Stimulated activated CD8-positive, alpha-beta memory T cell treated with anti-CD3 and anti-CD28 coated beads, Interleukin-15, amount 100 ng/mL, for 4 hours (primary cell): Measurements from ENCODE around the gene COG2.
"Not testable (repeated sequence)": the region's sequence is repeated elsewhere in the genome, so short reads cannot be mapped to it uniquely, and the experiment has no call there.

Experiments used
- DNase-seq, 2 donors: peaks; one replicate each; pipeline ENCODE4 v3.0.0-alpha.2; 2020; ENCODE audit warnings: low read depth in 2 of 2

The COG2 gene

GRCh38 chr1:230624097-230624713, 18.1 kb upstream of the COG2 start:
- DNase-seq = no peak

DNA sequence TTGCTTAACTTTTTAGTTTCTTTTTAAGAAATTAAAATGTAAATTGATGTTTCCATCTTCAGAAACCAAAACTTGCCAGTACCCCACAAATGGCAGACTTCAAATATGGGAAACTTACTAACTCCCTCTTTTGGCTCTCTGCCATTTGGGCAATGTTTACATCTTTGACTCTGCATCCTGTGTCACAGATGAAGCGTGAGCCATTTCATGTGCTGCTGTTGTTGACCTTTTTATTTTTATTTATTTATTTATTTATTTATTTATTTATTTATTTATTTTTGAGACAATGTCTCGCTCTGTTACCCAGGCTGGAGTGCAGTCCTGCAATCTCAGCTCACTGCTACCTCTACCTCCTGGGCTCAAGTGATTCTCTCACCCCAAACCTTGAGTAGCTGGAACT, 16.0 kb upstream of the COG2 start:
- DNase-seq = no peak

- DNase-seq = no peak
Measured at GRCh38 chr1:230627767-230628166, 14.5 kb upstream of the COG2 start.

DNA sequence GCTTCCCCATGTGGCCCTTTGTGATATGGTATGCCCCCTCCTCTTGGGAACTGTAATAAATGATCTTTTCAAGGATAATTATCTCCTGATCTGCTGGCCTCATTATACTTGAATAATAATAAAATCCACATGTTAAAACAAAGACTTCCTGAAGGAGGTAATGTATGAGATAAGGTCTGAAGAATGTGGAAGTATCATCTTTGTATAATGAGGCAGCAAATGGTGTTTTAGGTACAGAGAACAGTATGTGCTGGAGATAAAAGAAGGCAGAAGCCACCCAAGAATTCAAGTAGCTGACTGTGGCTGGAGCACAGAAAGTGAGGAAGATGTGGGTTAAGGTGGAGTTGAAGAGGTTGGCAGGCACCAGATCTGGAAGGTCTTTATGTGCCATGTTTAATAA, 12.8 kb upstream of the COG2 start:
- DNase-seq = no peak

DNA sequence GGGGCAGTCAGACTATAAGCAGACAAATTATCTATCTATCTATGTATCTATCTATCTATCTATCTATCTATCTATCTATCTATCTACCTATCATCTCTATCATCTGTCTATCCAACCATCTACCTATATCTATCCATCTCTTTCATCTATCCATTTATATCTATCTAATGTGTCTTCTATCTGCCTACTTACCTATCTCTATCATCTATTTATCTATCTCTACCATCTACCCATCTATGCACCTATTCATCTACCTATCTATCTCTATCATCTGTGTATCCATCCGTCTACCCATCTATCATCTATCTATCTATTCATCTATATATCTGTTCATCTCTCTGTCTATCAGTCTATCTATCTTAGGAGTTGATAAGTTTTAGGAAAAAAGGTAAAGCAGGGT, 10.8 kb upstream of the COG2 start:
- DNase-seq = no peak

GRCh38 chr1:230632273-230632873, 9.9 kb upstream of the COG2 start:
- DNase-seq = no peak

DNA sequence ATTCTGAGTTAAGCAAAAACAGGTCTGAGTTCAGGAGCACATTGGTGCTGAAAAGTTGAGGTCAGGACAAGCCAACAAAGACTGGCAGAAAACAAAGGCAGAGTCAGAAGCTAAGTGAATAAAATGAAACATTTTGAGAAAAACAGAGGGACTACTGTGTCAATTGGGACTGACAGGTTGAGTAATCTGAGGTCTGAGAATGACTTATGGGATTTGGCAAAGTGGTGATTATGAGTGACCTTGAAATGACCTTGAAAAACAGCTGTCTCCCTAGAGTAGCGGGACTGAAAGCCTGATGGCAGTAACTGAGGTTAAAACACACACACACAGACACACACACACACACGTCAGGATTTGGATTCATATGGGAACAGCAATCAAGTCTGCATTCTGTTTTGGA, 8.8 kb upstream of the COG2 start:
- no peak for DNase-seq

DNA sequence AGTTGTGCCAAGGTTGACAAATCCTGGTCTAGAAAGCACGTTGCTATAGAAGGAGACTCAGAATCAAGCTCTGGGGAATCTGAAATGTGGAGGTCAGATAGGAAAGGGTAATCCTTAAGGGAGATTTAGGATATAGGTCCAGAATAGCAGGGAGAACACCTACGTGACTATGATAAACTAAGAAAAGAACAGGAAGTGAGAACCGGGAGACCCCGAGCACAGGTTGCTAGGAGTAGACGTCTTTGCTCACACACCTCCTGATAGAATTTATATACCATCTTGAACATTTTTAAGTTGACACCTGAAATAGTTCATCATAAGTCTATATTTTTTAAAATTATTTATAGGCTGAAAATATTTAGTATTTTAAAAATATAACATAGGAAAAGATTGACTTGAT, 7.9 kb upstream of the COG2 start:
- no peak for DNase-seq

DNA sequence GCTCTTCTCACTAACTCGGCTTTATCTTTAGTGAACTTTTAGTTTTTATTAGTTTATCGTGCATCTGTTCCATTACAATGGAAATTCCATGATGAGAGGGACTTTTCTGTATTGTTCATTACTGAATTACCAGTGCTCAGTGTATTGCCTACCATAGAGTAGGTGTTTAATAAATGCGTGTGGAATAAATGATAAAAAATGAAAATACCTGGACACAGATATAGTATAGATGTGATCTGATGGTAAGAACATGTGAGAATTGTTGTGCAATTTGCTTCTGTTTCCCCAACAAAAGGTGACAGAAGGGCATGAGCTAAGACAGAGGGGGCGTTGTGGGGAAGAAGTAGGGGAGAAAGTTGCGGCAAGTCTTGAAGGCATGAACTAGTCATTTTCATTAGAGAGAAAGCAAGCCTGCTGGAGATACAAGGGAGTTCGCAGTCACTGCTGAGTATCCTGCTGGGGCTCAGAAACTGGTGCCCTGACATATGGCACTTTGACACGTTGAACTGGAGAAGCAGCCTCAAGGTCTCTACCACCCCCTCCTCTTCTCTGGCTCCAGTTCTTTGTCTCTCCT, 5.6 kb upstream of the COG2 start:
- no peak for DNase-seq

DNA sequence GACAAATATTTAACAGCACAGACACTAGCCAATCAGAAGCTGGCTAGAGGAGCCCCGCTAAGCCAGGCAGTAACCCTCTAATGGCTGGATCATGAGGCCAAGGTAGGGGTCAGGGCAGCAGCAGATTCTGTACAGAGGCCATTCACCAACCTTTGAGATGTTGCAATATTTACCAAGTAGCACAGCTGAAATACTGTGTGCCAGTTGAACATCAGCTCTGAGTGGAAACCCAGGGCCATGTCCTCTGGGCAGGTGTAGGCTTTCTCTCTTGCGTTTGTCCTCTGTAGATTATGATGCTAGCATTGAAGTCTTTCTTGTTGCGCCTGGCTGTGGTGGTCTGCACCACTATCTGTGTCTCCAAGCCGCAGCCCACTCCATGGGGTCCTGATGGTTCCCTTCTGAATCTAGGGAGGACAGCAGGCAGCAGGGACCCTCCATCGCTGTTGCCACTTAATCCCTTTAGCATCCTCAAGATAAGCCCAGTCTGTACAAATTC, 2.5 kb upstream of the COG2 start:
- no peak for DNase-seq

- DNase-seq = no peak
Measured at GRCh38 chr1:230641346-230641745, 935 bp upstream of the COG2 start.

DNA sequence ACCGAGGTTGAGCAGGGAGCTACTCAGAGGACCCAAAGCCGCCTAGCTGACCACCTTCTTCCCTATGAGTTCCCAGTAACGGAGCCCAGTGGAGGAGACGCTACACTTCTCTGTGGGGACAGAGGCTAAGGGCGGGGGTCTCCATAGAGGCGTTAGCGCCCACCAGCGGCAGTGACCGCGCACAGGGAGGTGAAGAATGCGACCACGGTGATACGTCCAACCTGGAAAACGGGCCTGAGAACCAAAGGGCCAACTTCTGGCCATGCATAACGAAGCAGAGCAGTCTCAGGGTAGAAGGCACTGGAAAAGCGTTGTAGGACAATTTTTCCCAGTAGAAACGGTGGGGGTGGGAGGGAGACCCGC, 400 bp upstream of the COG2 start:
- no peak for DNase-seq

GRCh38 chr1:230643908-230644307, 1.6 kb downstream of the COG2 start:
- DNase-seq = no peak

- no peak for DNase-seq
Measured at GRCh38 chr1:230646710-230647302, 4.5 kb downstream of the COG2 start.

GRCh38 chr1:230647321-230647720, 5.0 kb downstream of the COG2 start:
- no peak for DNase-seq

- DNase-seq = no peak
Measured at GRCh38 chr1:230648114-230648513, 5.8 kb downstream of the COG2 start.

DNA sequence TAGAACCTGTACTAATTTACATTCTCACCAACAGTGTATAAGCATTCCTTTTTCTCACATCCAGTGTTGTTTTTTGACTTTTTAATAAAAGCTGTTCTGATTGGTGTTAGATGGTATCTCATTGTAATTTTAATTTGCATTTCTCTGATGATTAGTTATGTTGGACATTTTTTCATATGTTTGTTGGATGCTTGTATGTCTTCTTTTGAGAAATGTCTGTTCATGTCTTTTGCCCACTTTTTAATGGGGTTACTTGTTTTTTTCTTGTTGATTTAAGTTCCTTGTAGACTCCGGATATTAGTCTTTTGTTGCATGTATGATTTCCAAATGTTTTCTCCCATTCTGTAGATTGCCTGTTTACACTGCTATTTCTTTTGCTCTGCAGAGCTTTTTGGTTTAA, 8.0 kb downstream of the COG2 start:
- no peak for DNase-seq

- no peak for DNase-seq
Measured at GRCh38 chr1:230651235-230651634, 9.0 kb downstream of the COG2 start.

- DNase-seq = not testable (repeated sequence)
Measured at GRCh38 chr1:230656719-230657118, 14.4 kb downstream of the COG2 start.

DNA sequence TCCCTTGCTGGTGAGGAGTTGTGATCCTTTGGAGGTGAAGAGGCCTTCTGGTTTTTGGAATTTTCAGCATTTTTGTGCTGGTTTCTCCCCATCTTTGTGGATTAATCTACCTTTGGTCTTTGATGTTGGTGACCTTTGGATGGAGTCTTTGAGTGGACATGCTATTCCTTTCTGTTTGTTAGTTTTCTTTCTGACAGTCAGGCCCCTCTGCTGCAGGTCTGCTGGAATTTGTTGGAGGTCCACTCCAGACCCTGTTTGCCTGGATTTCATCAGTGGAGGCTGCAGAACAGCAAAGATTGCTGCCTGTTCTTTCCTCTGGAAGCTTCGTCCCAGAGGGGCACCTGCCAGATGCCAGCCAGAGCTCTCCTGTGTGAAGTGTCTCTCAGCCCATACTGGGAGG, 15.8 kb downstream of the COG2 start:
- DNase-seq = not testable (repeated sequence)

DNA sequence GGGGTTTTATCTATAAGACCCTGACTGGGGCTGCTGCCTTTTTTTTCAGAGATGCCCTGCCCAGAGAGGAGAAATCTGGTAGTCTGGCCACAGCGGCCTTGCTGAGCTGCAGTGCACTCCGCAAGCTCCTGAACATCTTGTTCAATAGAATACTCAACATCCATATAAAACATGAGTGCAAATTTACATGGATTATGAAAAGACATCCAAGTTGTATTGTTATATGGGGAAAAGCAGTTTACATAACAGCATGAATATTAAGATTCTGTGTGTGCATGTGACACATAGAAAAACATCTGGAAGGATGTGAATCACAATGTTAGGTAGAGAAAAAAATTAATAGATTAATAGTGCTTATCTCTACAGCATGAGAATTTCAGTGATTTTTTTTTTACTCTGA, 16.4 kb downstream of the COG2 start:
- no peak for DNase-seq

DNA sequence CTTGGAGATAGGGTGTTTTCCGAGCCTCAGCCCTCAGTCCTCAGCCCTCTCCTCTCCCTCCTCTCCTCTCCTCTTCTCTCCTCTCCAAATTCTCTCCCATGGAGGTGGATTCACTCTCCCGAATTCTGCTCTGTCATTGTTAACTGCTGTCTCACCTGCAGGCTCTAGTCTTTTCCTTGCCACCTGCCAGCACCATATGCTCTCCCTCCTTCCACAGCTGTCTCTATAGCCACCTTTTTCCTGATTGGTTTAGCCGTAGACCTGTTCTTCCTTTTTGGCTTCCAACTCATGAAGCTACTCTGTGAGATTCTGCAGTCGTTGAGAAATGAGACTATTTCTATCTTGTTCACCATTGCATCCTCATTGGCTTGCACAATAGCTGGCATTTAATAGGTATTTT, 19.7 kb downstream of the COG2 start:
- DNase-seq = no peak

GRCh38 chr1:230668227-230668626, 25.9 kb downstream of the COG2 start:
- no peak for DNase-seq
